ENCODE data around the gene HEATR5A. TPM values are rescaled to one million over a fixed set of nuclear protein-coding genes. Genes with fewer than 3 reads are reported as not detected.

Gene HEATR5A
- polyA plus RNA-seq, 3 donors = 13.1 to 21.0 (median 16.8) TPM

GRCh38 chr14:31360919-31361662 is 59.3 kb downstream of the HEATR5A start:
- H3K27ac ChIP-seq (ENCODE audit: low read depth in 1 of 2, low read length in 2 of 2) = no peak overlapping the region
- no peak overlapping the region for H3K4me3 ChIP-seq (replicated peaks in 1 of 3; ENCODE audit: low read depth in 2 of 3, low read length in 3 of 3)
- WGBS (ENCODE audit: insufficient coverage) = no CpG with 5 or more reads among the region's 3 CpGs
- no peaks in the 10 kb centered on the region for H3K79me2 ChIP-seq (ENCODE audit: insufficient read depth, low read length)
- DNase-seq = no peak
- H2AFZ ChIP-seq (ENCODE audit: insufficient read depth, low read depth, low read length, poor library complexity, severe bottlenecking) = no peak overlapping the region
- peaks cover 0 to 11% (median 2%) of the 10 kb centered on the region in 3 donors for H3K27me3 Mint-ChIP-seq (ENCODE audit: low read depth in 3 of 3)
- no peak for TF ChIP-seq CTCF (IDR thresholded peaks at IDR 0.05)
- H3K9ac ChIP-seq (ENCODE audit: insufficient read depth, low read length, poor library complexity, severe bottlenecking) = no peak overlapping the region
- no peak overlapping the region for H3K27ac Mint-ChIP-seq
- no peaks in the 10 kb centered on the region for H4K20me1 ChIP-seq (ENCODE audit: insufficient read depth, low read length)
- peaks cover 8% of the 10 kb centered on the region for H3K4me1 Mint-ChIP-seq
- H3K27me3 ChIP-seq (ENCODE audit: control insufficient read depth in 2 of 2, insufficient read depth in 2 of 2, low read length in 2 of 2) = no peaks in the 10 kb centered on the region
- peaks cover 8 to 15% of the 10 kb centered on the region in 2 donors for H3K4me1 ChIP-seq (ENCODE audit: control insufficient read depth in 1 of 2, insufficient read depth in 2 of 2, low read length in 2 of 2)
- H3K9me3 Mint-ChIP-seq = peaks cover 0 to 2% (median 0%) of the 10 kb centered on the region in 7 donors
- no peak overlapping the region for H3K4me2 ChIP-seq (replicated peaks; ENCODE audit: extremely low read depth, low read length, poor library complexity, severe bottlenecking)
- H3K36me3 ChIP-seq (replicated peaks in 1 of 2; ENCODE audit: control insufficient read depth in 1 of 2, insufficient read depth in 2 of 2, low read length in 2 of 2) = peaks cover 68 to 86% of the 10 kb centered on the region in 2 donors
- no peaks in the 10 kb centered on the region for H3K9me3 ChIP-seq (replicated peaks in 1 of 2; ENCODE audit: control insufficient read depth in 1 of 2, insufficient read depth in 1 of 2, low read length in 2 of 2)
- no peak overlapping the region for H3K4me3 Mint-ChIP-seq
- peaks cover 68 to 82% of the 10 kb centered on the region in 2 donors for H3K36me3 Mint-ChIP-seq
- intact Hi-C loops (cut with micrococcal nuclease) = no loop called here

- no peak overlapping the region for H3K27ac ChIP-seq (ENCODE audit: low read depth in 1 of 2, low read length in 2 of 2)
- H3K36me3 ChIP-seq (replicated peaks in 1 of 2; ENCODE audit: control insufficient read depth in 1 of 2, insufficient read depth in 2 of 2, low read length in 2 of 2) = peaks cover 45 to 62% of the 10 kb centered on the region in 2 donors
- TF ChIP-seq CTCF (IDR thresholded peaks at IDR 0.05) = no peak
- H3K4me1 ChIP-seq (ENCODE audit: control insufficient read depth in 1 of 2, insufficient read depth in 2 of 2, low read length in 2 of 2) = peaks cover 13 to 23% of the 10 kb centered on the region in 2 donors
- H3K9me3 ChIP-seq (replicated peaks in 1 of 2; ENCODE audit: control insufficient read depth in 1 of 2, insufficient read depth in 1 of 2, low read length in 2 of 2) = no peaks in the 10 kb centered on the region
- Mint-ChIP-seq H3K27me3 (ENCODE audit: low read depth in 3 of 3) (peaks cover 0 to 9% (median 2%) of the 10 kb centered on the region in 3 donors), H3K9me3 (no peaks in the 10 kb centered on the region), H3K36me3 (peaks cover 54 to 66% of the 10 kb centered on the region in 2 donors), H3K4me1 (peaks cover 11% of the 10 kb centered on the region), H3K27ac (no peak overlapping the region), H3K4me3 (no peak overlapping the region)
- H3K4me3 ChIP-seq (replicated peaks in 1 of 3; ENCODE audit: low read depth in 2 of 3, low read length in 3 of 3) = no peak overlapping the region
- no peaks in the 10 kb centered on the region for H3K79me2 ChIP-seq (ENCODE audit: insufficient read depth, low read length)
- no CpG with 5 or more reads among the region's 3 CpGs for WGBS (ENCODE audit: insufficient coverage)
- no peak overlapping the region for H3K4me2 ChIP-seq (replicated peaks; ENCODE audit: extremely low read depth, low read length, poor library complexity, severe bottlenecking)
- H3K9ac ChIP-seq (ENCODE audit: insufficient read depth, low read length, poor library complexity, severe bottlenecking) = no peak overlapping the region
- H3K27me3 ChIP-seq (ENCODE audit: control insufficient read depth in 2 of 2, insufficient read depth in 2 of 2, low read length in 2 of 2) = no peaks in the 10 kb centered on the region
- H4K20me1 ChIP-seq (ENCODE audit: insufficient read depth, low read length) = no peaks in the 10 kb centered on the region
- no peak overlapping the region for H2AFZ ChIP-seq (ENCODE audit: insufficient read depth, low read depth, low read length, poor library complexity, severe bottlenecking)
- intact Hi-C loops (cut with micrococcal nuclease) = loop anchor here in 1 of 2 donors (10.0 kb wide), 3 partner anchors 52 to 192 kb away; partner anchors contain the start of gene HECTD1
- peak in 2 of 3 donors; percentile 11 to 29 for DNase-seq
Observed at GRCh38 chr14:31357279-31357678, 63.1 kb downstream of the HEATR5A start.

All from CD14-positive monocyte (primary cell).